ENCODE measurements around the gene ZNF212. TPM values are rescaled to one million over a fixed set of nuclear protein-coding genes. Genes with fewer than 3 reads are reported as not detected.
"Not testable (repeated sequence)": the region's sequence is repeated elsewhere in the genome, so short reads cannot be mapped to it uniquely, and the experiment has no call there.

The ZNF212 gene
- total and polyA plus RNA-seq, 2 donors, result 5.5 to 8.5 TPM

GRCh38 chr7:149226366-149226765, 13.1 kb upstream of the ZNF212 start:
- not testable (repeated sequence) for DNase-seq (ENCODE audit: extremely low spot score); H3K4me1 ChIP-seq (ENCODE audit: insufficient read depth); H3K36me3 ChIP-seq (ENCODE audit: insufficient read depth); H3K4me3 ChIP-seq (ENCODE audit: low read depth, low read length); H3K27ac ChIP-seq (ENCODE audit: low read depth)
- WGBS, result 93% methylated on average over 17 of the region's 17 CpGs

- Histone ChIP-seq H3K27ac (ENCODE audit: low read depth) (no peak overlapping the region), H3K4me1 (ENCODE audit: insufficient read depth) (no peaks in the 10 kb centered on the region), H3K36me3 (ENCODE audit: insufficient read depth) (peaks cover 4% of the 10 kb centered on the region), H3K4me3 (ENCODE audit: low read depth, low read length) (no peak overlapping the region)
- DNase-seq (ENCODE audit: extremely low spot score), result no peak
- 85% methylated on average over 6 of the region's 6 CpGs for WGBS
Observed at GRCh38 chr7:149226840-149227494, 12.5 kb upstream of the ZNF212 start.

- Histone ChIP-seq H3K36me3 (ENCODE audit: insufficient read depth) (peaks cover 4% of the 10 kb centered on the region), H3K4me3 (ENCODE audit: low read depth, low read length) (no peak overlapping the region), H3K27ac (ENCODE audit: low read depth) (no peak overlapping the region), H3K4me1 (ENCODE audit: insufficient read depth) (no peaks in the 10 kb centered on the region)
- 58% methylated on average over 7 of the region's 7 CpGs for WGBS
- no peak for DNase-seq (ENCODE audit: extremely low spot score)
Observed at GRCh38 chr7:149228831-149229471, 10.5 kb upstream of the ZNF212 start.

GRCh38 chr7:149229526-149229925, 9.9 kb upstream of the ZNF212 start:
- DNase-seq (ENCODE audit: extremely low spot score), result no peak
- no peaks in the 10 kb centered on the region for H3K4me1 ChIP-seq (ENCODE audit: insufficient read depth)
- H3K36me3 ChIP-seq (ENCODE audit: insufficient read depth), result peaks cover 2% of the 10 kb centered on the region
- no peak overlapping the region for H3K27ac ChIP-seq (ENCODE audit: low read depth)
- WGBS, result 71% methylated on average over 6 of the region's 6 CpGs
- no peak overlapping the region for H3K4me3 ChIP-seq (ENCODE audit: low read depth, low read length)

- no peak for DNase-seq (ENCODE audit: extremely low spot score)
- no peak overlapping the region for H3K27ac ChIP-seq (ENCODE audit: low read depth)
- H3K36me3 ChIP-seq (ENCODE audit: insufficient read depth), result no peaks in the 10 kb centered on the region
- 80% methylated on average over 2 of the region's 2 CpGs for WGBS
- H3K4me1 ChIP-seq (ENCODE audit: insufficient read depth), result no peaks in the 10 kb centered on the region
- no peak overlapping the region for H3K4me3 ChIP-seq (ENCODE audit: low read depth, low read length)
Observed at GRCh38 chr7:149232362-149232761, 7.1 kb upstream of the ZNF212 start.

GRCh38 chr7:149233655-149234204, 5.7 kb upstream of the ZNF212 start:
- WGBS, result 67% methylated on average over 7 of the region's 7 CpGs
- H3K27ac ChIP-seq (ENCODE audit: low read depth); DNase-seq (ENCODE audit: extremely low spot score); H3K4me3 ChIP-seq (ENCODE audit: low read depth, low read length); H3K4me1 ChIP-seq (ENCODE audit: insufficient read depth); H3K36me3 ChIP-seq (ENCODE audit: insufficient read depth): not testable (repeated sequence)

- no peaks in the 10 kb centered on the region for H3K36me3 ChIP-seq (ENCODE audit: insufficient read depth)
- H3K4me1 ChIP-seq (ENCODE audit: insufficient read depth), result peaks cover 3% of the 10 kb centered on the region
- WGBS, result 80% methylated on average over 7 of the region's 7 CpGs
- no peak for DNase-seq (ENCODE audit: extremely low spot score)
- H3K27ac ChIP-seq (ENCODE audit: low read depth), result no peak overlapping the region
- no peak overlapping the region for H3K4me3 ChIP-seq (ENCODE audit: low read depth, low read length)
Observed at GRCh38 chr7:149237502-149237901, 1.9 kb upstream of the ZNF212 start.

- WGBS, result 74% methylated on average over 3 of the region's 3 CpGs
- peaks cover 3% of the 10 kb centered on the region for H3K4me1 ChIP-seq (ENCODE audit: insufficient read depth)
- DNase-seq (ENCODE audit: extremely low spot score), result no peak
Observed at GRCh38 chr7:149238051-149238450, 1.4 kb upstream of the ZNF212 start.

GRCh38 chr7:149240637-149241036, 1.2 kb downstream of the ZNF212 start:
- peak overlapping the region; percentile 90 for H3K4me3 ChIP-seq (ENCODE audit: low read depth, low read length)
- whole genome bisulfite sequencing, result 74% methylated on average over 5 of the region's 5 CpGs
- peaks cover 3% of the 10 kb centered on the region for H3K4me1 ChIP-seq (ENCODE audit: insufficient read depth)
- no peak for DNase-seq (ENCODE audit: extremely low spot score)
- no peaks in the 10 kb centered on the region for H3K36me3 ChIP-seq (ENCODE audit: insufficient read depth)
- no peak overlapping the region for H3K27ac ChIP-seq (ENCODE audit: low read depth)

More at GRCh38 chr7:149238051-149238450, 1.4 kb upstream of the ZNF212 start:
- H3K27ac ChIP-seq (ENCODE audit: low read depth), result no peak overlapping the region
- H3K4me3 ChIP-seq (ENCODE audit: low read depth, low read length), result no peak overlapping the region
- no peaks in the 10 kb centered on the region for H3K36me3 ChIP-seq (ENCODE audit: insufficient read depth)

- no peak overlapping the region for H3K4me3 ChIP-seq (ENCODE audit: low read depth, low read length)
- DNase-seq (ENCODE audit: extremely low spot score), result no peak
- H3K27ac ChIP-seq (ENCODE audit: low read depth), result no peak overlapping the region
- no peaks in the 10 kb centered on the region for H3K36me3 ChIP-seq (ENCODE audit: insufficient read depth)
- 96% methylated on average over 5 of the region's 5 CpGs for WGBS
- H3K4me1 ChIP-seq (ENCODE audit: insufficient read depth), result peaks cover 3% of the 10 kb centered on the region
Observed at GRCh38 chr7:149241696-149242095, 2.2 kb downstream of the ZNF212 start.

GRCh38 chr7:149245244-149245643, 5.8 kb downstream of the ZNF212 start:
- H3K4me3 ChIP-seq (ENCODE audit: low read depth, low read length), result no peak overlapping the region
- 79% methylated on average over 5 of the region's 5 CpGs for WGBS
- no peak for DNase-seq (ENCODE audit: extremely low spot score)
- H3K27ac ChIP-seq (ENCODE audit: low read depth), result no peak overlapping the region
- peaks cover 3% of the 10 kb centered on the region for H3K4me1 ChIP-seq (ENCODE audit: insufficient read depth)
- H3K36me3 ChIP-seq (ENCODE audit: insufficient read depth), result no peaks in the 10 kb centered on the region

GRCh38 chr7:149245744-149246143, 6.3 kb downstream of the ZNF212 start:
- WGBS, result 83% methylated on average over 5 of the region's 5 CpGs
- no peak for DNase-seq (ENCODE audit: extremely low spot score)
- no peak overlapping the region for H3K27ac ChIP-seq (ENCODE audit: low read depth)
- H3K4me3 ChIP-seq (ENCODE audit: low read depth, low read length), result no peak overlapping the region
- H3K36me3 ChIP-seq (ENCODE audit: insufficient read depth), result no peaks in the 10 kb centered on the region
- H3K4me1 ChIP-seq (ENCODE audit: insufficient read depth), result no peaks in the 10 kb centered on the region

- WGBS, result 73% methylated on average over 3 of the region's 3 CpGs
Observed at GRCh38 chr7:149248777-149249176, 9.3 kb downstream of the ZNF212 start.

GRCh38 chr7:149250151-149250550, 10.7 kb downstream of the ZNF212 start:
- DNase-seq (ENCODE audit: extremely low spot score); H3K27ac ChIP-seq (ENCODE audit: low read depth); H3K36me3 ChIP-seq (ENCODE audit: insufficient read depth); H3K4me1 ChIP-seq (ENCODE audit: insufficient read depth); H3K4me3 ChIP-seq (ENCODE audit: low read depth, low read length): not testable (repeated sequence)
- WGBS, result 95% methylated on average over 18 of the region's 18 CpGs

More at GRCh38 chr7:149248777-149249176, 9.3 kb downstream of the ZNF212 start:
- Histone ChIP-seq H3K36me3 (ENCODE audit: insufficient read depth) (peaks cover 3% of the 10 kb centered on the region), H3K4me1 (ENCODE audit: insufficient read depth) (no peaks in the 10 kb centered on the region), H3K4me3 (ENCODE audit: low read depth, low read length) (no peak overlapping the region), H3K27ac (ENCODE audit: low read depth) (no peak overlapping the region)
- no peak for DNase-seq (ENCODE audit: extremely low spot score)

Data from urinary bladder (tissue), 4 donors.